NCI-H446 (cell line): Measurements from ENCODE around the gene GPC5.
"Not testable (repeated sequence)": the region's sequence is repeated elsewhere in the genome, so short reads cannot be mapped to it uniquely, and the experiment has no call there.

Experiments used
- DNase-seq, 2 experiments: peaks; one replicate each; lab custom pipeline; 2025; lab: John Stamatoyannopoulos, UW

Gene GPC5

GRCh38 chr13:92739306-92739818 lies 1340.9 kb downstream of the GPC5 start:
- no peak for DNase-seq

GRCh38 chr13:92743992-92744391 lies 1345.6 kb downstream of the GPC5 start:
- DNase-seq, result no peak

GRCh38 chr13:92745258-92745657 lies 1346.8 kb downstream of the GPC5 start:
- peak in 1 of 2 experiments; percentile 45 for DNase-seq

- DNase-seq, result not testable (repeated sequence)
Measured at GRCh38 chr13:92752705-92753104, 1354.3 kb downstream of the GPC5 start.

GRCh38 chr13:92761710-92762109 lies 1363.3 kb downstream of the GPC5 start:
- no peak for DNase-seq

GRCh38 chr13:92767468-92767867 lies 1369.0 kb downstream of the GPC5 start:
- no peak for DNase-seq

GRCh38 chr13:92768602-92769001 lies 1370.2 kb downstream of the GPC5 start:
- no peak for DNase-seq

- DNase-seq, result no peak
Measured at GRCh38 chr13:92769046-92769445, 1370.6 kb downstream of the GPC5 start.

GRCh38 chr13:92775658-92776057 lies 1377.2 kb downstream of the GPC5 start:
- DNase-seq, result no peak

GRCh38 chr13:92781965-92782690 lies 1383.7 kb downstream of the GPC5 start:
- DNase-seq, result no peak

- DNase-seq, result peak in 1 of 2 experiments; percentile 9
Measured at GRCh38 chr13:92802776-92803175, 1404.4 kb downstream of the GPC5 start.

- DNase-seq, result no peak
Measured at GRCh38 chr13:92804346-92804745, 1405.9 kb downstream of the GPC5 start.

- DNase-seq, result no peak
Measured at GRCh38 chr13:92804926-92805325, 1406.5 kb downstream of the GPC5 start.

- DNase-seq, result no peak
Measured at GRCh38 chr13:92805766-92806165, 1407.3 kb downstream of the GPC5 start.

GRCh38 chr13:92806215-92806614 lies 1407.8 kb downstream of the GPC5 start:
- DNase-seq, result no peak

- peak in 1 of 2 experiments; percentile 2 for DNase-seq
Measured at GRCh38 chr13:92807353-92807752, 1408.9 kb downstream of the GPC5 start.

- DNase-seq, result no peak
Measured at GRCh38 chr13:92807966-92808365, 1409.5 kb downstream of the GPC5 start.

GRCh38 chr13:92821324-92821723 lies 1422.9 kb downstream of the GPC5 start:
- no peak for DNase-seq

GRCh38 chr13:92823059-92823458 lies 1424.6 kb downstream of the GPC5 start:
- no peak for DNase-seq

GRCh38 chr13:92825938-92826596 lies 1427.6 kb downstream of the GPC5 start:
- DNase-seq, result no peak

GRCh38 chr13:92827503-92827902 lies 1429.1 kb downstream of the GPC5 start:
- DNase-seq, result no peak

GRCh38 chr13:92829930-92830329 lies 1431.5 kb downstream of the GPC5 start:
- no peak for DNase-seq

GRCh38 chr13:92830821-92831220 lies 1432.4 kb downstream of the GPC5 start:
- no peak for DNase-seq
